Mucosa of gallbladder (tissue), 1 donor: ENCODE measurements around the gene SUSD6. TPM values are rescaled to one million over a fixed set of nuclear protein-coding genes. Genes with fewer than 3 reads are reported as not detected.

Experiments used
- DNase-seq: peaks from one replicate; pipeline ENCODE4 v3.0.0-alpha.2; 2020; ENCODE audit warnings: low spot score
- total RNA-seq: library from RNA; stranded (reverse); gene quantifications from one replicate; pipeline ENCODE4 v1.2.1, GENCODE V29; 2021
- donor health status: DM: no; HTN: no; CAD: no.

SUSD6 gene
- total RNA-seq, 1 donor from 2014 or later, result 85.1 TPM

DNA sequence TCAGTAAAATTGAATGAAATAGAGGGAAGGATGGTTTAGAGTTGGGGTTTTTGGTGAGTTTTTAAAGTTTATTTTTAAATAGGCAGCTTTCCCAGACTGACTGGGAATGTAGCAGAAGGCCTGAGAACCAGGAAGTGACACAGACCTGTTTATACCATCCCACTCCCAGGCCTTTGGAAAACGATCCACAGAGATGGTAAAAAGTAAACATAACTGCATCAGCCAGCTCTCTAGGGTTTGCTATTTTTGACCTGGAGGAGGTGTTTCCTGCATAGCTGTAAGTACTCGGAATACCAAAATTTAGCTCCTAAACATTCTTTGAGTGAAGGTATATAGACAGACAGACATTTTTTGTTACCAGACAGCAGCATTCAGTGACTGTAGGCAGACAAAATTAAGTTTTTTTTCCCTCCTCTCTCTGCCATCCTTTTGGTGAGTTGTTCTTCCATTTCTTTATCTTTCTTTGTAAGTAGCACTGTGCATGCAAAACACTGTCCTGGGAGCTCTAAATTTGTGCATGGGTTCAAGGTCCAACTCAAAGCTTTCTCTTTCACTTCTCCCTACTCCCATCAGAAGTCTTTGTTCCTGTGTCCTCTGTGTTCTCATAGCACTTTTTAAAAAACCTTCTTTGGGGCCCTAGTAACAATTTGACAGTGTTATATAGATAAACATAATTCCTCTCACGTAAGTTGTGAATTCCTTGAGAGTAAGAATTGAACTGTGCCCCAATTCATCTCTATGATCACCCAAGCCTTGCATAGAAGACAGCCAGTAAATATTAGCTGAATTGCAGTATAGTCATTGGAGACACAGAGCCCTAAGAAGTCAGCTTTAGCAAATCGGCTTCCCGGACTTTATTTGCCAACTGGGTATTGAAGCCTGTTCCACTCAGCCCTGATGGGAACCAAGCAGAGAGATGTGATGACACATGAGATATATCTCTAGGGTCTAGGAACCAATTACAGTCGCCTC is 37.4 kb downstream of the SUSD6 start:
- DNase-seq, result no peak

DNA sequence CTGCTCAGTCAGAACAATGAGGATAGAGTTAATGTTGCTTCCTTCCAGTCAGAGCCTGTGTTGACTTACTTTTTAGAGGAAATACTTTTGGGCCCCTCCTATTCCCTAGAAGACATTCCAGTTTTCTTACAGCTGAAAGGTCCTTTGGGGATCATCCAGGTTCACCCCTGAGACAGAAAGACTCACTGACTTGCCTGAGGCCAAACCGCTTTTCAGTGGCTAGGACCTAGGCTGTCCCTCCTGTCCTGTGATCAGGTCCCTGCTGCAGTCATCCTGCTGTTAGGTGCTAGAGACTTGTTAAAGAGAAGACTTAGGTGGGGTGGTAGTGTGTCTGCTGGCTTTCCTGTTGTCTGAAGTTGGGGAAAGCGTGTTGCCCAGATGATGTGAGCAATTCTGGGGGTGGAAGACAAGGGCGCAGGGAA is 39.6 kb downstream of the SUSD6 start:
- no peak for DNase-seq

DNA sequence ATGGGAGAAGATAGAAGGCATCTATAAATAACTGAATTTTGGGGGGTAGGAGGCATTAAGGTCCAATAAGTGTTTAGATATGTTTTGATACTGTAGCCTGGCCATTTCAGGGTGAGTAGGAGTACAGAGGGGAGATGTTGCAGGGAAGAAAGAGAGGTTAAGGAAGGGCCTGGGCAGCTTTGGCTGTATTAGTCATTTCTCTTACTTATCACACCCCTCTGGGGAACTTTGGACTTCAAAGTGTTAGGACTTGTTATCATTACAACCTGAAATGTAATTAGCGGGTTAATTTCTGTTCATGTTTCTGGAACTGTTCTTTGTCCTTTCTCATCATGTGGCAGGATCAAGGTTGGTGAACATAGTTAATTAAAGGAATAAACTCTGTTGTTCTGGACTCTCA is 40.3 kb downstream of the SUSD6 start:
- DNase-seq, result no peak

DNA sequence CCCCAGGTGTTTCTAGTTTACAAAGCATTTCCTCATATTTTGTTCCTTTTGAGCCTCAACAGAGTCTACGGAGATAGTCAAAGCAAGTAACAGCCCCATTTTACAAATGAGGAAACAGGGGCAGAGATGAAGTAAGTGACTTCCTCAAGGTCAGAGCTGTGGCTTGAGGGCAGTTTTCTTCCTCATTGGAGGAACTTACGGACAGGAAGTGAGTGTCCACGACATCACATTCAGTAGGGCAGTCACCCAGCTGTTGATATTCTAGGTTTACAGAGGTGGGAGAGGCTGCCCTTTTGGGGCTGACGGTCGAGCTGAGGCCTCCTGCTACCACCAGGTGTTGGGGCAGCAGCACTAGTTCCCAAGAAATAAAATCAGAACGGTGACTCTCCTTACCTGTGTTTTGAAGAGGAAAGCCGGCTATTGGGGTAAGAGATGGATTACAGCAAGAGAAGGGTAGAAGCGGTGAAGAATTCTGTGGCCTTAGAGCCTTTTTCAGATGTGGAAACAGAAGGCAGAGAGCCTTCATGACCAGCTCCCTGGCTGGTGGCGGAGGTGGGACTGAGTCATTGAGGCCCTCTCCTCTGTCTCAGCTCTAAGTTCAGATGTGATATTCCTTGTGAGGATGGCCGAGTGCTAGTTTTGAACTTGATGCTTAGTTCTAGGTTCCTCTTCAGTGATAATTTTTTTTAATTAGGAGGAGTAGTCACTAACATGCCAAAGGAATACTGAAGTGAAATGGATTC is 41.7 kb downstream of the SUSD6 start:
- no peak for DNase-seq

DNA sequence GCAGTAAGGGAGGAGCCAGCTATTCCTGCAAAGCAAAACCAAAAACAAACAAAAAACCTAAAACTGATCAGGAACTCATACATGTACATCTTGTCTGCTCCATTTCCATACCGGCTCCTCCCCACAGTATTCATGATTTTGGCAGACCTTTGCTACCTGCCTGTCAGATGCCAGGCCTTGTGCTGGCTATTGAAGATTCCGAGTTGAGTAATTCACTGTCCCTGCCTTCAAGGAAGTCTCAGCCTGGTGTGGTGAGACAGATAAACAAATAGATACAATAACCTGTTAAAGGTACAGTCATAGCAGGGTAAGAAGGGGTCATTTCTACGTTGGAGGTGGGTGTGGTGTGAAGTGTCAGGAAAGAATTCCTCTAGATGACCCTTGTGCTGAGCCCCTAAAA is 42.7 kb downstream of the SUSD6 start:
- DNase-seq, result peak; percentile 52

DNA sequence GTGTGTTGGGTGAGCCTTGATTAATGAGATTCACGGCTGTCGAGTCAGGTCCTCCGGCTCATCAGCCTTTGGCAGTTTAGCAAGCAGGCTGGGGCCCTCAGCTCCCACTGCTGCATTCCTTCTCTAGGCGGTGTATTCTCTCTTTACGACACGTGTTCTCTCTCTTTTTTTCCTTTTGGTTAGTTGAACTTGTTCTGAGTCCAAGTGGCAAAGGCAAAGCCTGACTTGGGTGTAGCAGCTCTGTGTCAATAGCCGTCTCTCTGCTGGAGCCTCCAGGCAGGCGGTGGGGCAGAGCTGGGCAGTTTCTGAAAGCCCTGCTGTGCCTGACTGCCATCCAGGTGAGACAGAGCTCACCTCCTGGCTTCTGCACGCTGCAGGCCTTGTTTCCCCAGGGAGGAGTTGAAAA is 46.6 kb downstream of the SUSD6 start:
- peak; percentile 80 for DNase-seq

DNA sequence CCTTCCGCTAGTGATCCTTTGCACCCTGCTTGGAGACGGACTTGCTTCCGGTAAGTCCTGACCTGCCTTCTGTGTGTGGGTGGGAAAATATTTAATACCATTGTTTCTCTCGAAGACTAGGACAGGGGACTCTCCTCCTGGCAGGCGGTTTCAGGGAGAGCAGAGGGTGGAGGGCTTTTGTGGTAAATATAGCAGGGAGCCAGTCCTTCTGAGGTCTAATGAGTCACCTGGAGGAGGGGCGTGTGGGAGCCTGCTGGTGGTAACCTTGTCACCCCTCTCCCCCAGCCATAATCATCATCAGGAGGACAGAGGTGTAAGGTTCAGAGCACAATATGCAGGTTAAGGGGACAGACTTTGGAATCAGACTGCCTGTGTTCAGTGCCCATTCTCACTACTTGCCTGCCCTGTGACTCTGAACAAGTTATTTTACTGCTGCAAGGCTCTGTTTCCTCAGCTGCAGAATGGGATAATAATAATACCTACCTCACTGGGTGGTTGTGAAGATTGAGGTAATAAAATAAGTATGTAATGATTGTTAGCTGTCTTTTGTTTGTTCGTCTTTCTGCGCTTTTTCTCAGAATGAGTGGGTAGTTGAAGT is 47.4 kb downstream of the SUSD6 start:
- DNase-seq, result no peak

DNA sequence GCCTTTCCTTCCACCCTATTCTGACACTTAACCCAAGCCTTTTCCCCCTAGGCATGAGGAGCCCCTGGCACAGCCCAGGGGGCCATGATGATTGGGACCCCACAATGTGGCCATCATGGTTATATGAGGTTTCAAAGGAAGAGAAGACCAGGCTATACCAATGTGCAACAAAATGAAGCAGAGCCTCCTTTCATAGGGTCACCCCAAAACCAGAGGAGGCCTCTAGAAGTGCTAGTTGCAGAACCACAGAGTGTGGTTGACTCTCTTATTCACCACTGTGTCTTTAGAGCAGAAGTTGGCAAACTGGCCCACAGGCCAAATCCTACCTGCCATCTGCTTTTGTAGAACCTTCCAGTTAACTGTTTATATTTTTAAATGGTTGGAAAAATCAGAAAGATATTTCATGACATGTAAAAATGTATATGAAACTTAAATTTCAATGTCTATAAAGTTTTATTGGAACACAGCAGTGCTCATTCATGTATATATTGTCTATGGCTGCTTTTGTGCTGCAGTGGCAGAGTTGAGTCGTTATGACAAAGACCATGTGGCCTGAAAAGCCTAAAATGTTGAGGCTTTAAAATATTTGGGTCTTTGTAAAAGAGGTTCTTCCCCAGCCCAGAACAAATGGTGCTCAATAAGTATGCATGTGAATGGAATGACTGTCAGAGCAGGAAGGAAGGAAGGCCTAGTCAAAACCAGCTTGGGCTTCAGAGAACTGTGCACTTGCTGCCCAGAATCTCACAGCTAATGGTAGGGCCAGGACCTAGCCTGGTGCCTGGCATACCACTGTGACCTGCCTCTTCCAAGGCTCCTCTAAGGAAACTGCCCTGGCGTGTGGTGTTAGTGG is 49.2 kb downstream of the SUSD6 start:
- no peak for DNase-seq

DNA sequence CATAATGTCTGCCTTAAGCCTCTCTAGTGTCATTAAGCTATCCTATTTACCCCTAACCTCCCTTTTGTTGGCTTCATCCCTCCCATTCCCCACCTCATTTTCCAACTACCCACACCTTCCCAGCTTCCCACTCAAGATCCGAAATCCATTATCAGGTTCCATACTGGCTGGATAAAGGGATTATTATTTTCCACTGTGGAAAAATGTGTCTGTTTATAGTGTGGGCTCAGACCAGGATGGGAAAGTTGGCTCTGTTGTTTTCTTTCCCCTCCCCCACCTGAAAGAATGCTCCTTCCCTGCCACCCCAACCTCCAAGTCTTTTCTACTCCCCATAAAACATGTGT is 49.8 kb downstream of the SUSD6 start:
- no peak for DNase-seq

DNA sequence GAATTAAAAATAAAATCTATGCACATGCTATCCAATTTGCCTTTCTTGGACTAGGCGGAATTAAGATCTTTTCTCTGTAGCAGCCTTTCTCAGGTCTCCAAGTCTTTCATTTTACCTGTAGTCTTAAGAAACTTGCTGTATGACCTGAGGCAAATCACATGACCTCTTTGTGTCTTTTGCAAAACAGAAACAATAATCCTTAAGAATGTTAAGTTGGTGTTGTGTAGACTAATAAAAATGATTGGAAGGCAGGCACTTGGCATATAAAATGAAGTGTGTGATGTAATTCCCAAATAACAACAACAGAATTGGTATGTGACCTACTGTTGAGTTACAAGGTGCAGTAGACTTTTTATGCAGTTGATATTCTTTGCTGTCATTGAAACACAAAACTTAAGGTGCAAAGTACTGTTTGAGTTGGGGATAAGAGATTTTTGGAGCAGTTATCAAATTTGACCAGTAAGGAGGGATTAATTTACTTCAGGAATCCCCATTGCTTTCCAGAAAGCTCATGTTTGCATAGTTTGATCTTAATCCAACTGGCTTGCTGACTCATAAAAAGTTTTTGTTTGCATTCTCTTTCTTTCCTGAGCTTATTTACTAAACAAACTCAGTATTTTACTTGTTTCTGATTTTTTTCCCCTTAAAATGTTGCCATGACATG is 51.4 kb downstream of the SUSD6 start:
- no peak for DNase-seq

DNA sequence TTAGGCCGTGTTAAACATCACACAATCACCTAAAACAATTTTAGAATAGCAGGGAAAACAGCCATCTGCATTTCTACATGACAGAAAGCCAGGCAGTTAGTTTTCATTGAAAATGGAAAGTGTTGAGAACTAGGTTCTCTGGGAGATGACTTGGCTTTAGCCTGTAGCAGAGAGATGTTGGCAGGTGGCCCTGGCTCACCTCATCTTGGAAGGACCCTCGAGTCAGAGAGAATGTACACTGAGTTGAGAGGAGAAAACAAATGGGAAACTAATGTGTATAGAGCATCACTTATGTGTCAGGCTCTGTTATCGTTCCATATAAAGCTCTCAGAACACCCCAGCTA is 51.9 kb downstream of the SUSD6 start:
- DNase-seq, result no peak

DNA sequence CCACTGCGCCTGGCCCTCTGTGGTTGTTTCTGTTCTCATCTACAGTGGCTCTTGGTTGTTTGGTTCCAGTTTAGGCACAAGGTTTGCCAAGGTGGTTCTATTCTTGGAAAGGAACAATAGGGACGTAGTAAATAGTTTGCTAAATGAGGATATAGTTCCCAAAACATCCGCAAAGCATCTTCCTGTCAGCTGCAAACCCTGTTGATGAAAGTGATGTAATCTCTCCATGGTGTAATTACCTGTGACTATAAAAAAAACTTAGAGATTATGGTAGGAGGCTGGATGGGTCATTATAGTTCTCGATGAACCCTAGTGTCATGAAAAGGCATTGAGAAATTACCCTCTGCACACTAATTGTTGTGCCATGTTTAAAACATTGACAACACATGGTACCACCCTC is 52.9 kb downstream of the SUSD6 start:
- no peak for DNase-seq

DNA sequence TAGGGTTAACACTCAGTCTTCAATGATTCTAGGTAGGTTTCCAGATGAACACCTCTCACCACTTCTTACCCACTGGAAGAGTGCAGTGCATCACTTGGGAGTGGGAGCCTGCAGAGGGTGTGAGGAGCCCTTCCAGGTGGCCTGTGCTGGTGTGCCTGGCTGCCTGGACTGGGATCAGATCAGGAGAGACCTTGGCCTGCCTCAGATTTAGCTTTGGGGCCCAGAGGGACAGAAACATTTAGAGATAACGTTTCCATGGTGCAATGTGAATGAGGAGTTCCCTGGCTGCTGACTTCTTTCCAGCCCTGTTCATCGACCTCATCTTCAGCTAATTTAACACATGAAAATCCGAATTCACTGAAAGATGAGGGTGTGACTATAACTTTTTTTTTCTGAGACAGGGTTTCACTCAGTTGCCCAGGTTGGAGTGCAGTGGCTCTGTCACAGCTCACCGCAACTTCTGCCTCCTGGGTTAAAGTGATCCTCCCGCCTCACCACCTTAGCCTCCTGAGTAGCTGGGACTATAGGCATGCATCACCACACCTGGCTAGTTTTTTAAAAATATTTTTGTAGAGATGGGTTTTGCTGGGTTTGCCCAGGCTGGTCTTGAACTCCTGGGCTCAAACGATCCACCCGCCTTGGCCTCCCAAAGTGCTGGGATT is 53.6 kb downstream of the SUSD6 start:
- no peak for DNase-seq

DNA sequence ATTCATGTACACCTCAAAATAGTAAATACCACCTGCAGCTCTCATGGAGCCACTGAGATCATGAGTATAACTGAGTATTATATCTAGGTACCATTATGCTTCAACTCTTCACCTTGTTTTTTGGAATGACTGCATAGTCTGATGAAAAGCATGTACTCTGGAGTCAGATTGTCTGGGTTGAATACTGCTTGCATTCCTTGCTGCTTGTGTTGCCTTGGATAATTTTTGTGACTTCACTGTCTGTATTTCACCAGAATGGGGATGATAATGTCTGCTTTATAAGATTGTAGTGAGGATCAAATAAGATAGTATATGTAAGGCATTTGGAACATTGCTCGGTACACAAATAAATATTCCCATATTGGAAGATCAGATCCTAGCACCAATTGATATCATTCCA is 54.2 kb downstream of the SUSD6 start:
- DNase-seq, result no peak

DNA sequence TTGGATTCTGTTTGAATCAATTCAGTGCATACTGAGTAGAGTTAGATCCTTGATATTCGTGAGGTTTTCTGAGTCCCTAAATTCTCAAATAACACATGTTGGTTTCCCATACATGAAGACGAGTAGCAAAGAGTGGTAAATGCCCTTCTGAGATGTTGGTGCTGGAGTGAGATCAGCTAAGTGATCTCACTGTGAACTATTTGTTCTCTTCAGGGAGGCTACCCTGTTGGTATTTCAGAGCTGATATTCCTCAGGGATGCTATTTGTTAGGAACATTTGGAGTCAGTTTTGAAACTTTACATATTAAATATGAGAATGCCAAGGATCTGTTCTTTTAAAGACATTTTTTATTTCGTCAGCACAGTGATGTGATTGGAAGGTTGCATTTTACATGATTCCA is 54.7 kb downstream of the SUSD6 start:
- DNase-seq, result no peak

DNA sequence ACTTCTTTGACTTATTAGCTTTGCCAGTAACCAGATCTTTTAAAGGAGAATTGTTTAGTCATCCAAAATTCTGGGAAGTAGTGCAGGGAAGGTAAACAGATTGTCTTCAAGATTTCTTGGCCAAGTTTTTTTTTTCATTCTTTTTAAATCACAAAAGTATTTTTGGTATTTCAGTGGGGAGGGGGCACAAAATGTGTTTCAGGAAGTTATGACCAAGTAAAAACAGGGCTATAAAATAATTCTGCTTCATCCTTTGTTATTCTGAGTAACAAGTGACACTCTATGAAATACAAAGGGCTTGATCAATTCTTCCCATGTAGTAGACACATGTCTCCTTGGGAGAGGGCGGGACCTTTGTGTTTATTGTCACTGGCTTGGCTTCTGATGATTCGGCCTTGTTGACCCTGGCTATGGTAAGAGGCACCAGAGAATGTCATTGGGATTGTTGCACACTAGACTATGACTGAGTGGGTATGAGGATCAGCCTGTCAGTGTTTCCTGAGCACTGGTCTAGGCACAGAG is 55.4 kb downstream of the SUSD6 start:
- no peak for DNase-seq

DNA sequence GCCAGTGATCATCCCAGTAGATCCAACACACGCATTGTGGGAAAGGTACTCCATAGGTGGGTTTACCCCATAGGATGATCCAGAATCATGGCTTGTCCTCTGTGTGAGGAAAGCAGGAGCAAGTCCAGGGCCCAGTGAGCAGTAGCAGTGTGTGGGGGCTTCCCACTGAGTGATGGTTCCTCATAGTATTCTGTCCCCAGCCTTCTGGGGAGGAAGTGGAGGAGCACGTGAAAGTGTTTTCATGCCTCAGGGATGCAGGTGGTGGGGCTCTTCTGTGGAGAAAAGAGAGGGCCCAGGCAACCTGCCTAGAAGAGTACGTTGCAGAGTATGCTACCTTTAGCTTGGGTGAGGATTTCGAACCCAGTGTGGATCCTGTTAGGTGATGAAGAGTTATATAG is 56.5 kb downstream of the SUSD6 start:
- no peak for DNase-seq

DNA sequence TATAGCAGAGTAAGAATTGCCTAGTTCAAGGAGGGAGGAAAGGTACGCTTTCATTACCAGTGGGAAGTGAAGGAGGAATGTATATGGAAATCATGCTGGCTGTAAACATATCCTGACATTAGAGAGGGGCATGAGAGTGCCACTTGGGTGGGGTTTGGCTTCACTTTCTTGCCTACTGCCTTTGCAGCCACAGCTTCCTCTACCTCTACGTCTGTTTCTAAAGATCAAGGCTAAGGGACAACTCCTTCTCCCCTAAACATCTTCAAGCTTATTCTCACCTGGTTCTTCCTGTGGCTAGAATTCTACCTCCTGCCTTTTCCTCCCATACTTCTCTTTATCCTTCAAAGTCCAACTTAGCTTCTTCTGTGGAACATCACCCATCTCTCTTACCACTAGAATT is 58.0 kb downstream of the SUSD6 start:
- no peak for DNase-seq

DNA sequence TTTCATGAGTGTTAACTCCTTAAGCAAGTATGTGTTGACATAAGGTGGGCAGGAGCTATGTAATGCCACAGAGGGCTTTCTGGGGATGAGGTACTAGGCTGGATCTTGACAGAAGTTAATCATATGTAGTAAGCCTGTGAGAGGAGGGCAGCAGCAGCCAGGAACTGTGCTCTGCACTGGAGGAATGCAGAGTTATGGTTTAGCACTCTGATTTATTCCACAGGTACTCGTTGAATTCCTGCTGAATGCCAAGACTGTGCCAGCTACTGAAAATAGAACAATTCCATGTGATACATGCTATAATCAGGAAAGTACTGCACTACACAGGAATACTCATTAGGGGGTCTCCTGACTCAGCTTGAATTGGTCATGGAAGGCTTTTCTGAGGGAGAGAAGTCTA is 58.7 kb downstream of the SUSD6 start:
- no peak for DNase-seq

DNA sequence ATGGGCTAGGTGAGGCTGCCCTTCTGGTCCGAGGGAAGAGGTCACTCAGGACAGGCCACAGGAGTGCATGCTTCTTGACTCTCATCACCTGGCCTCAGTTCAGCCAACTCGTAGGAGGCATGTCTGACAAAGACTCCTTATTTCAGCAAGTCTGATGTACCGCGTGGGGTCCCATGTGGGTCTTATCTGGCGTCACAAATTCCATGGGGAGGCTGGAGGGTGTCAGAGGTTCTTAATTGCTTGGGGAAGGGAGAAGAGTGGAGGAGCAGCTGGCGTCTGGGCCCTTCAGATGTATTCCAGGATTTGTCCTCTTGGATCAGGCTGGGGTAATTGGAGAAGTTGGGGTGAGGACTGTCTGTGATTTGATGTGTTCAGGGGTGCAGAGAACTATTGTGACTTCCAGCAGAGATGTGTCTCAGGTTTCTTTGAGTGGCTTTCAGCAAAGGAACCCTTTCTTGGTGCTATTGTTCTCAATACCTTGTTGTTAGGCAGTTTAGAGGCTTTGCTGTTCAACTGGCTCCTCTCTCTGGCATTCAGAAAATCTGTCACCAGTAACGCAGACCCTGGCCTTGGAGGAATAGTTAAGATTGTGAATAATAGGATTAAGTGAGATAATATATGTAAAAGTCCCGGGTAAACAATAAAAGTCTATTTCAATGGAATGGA is 60.1 kb downstream of the SUSD6 start:
- no peak for DNase-seq
